Chondrocyte (in vitro differentiated cells): Measurements from ENCODE around the gene CPNE7. TPM values are rescaled to one million over a fixed set of nuclear protein-coding genes. Genes with fewer than 3 reads are reported as not detected.
A peak's percentile ranks its signal among the peaks of the same experiment; 100 is the strongest.

Experiments used
- DNase-seq: peaks from one replicate; pipeline ENCODE4 v3.0.0; 2021; ENCODE audit warnings: mixed read lengths, low spot score
- H3K27ac Mint-ChIP-seq: one replicate; pipeline ENCODE4 v1.8.0; 2021; ENCODE audit warnings: mild to moderate bottlenecking, moderate library complexity, mixed read lengths; ENCODE audit not compliant: unreplicated experiment
- H3K27me3 Mint-ChIP-seq: 2 replicates; pipeline ENCODE4 v1.8.0; 2021; ENCODE audit warnings: low read depth, mixed read lengths
- H3K36me3 Mint-ChIP-seq: 2 replicates; pipeline ENCODE4 v1.8.0; 2021; ENCODE audit warnings: low read depth, mixed read lengths
- H3K4me1 Mint-ChIP-seq: 2 replicates; pipeline ENCODE4 v1.8.0; 2021; ENCODE audit warnings: low read depth, mild to moderate bottlenecking, mixed read lengths
- H3K4me3 Mint-ChIP-seq: one replicate; pipeline ENCODE4 v1.8.0; 2021; ENCODE audit warnings: mild to moderate bottlenecking, moderate library complexity, mixed read lengths; ENCODE audit not compliant: unreplicated experiment
- H3K9me3 Mint-ChIP-seq: 2 replicates; pipeline ENCODE4 v1.8.0; 2021; ENCODE audit warnings: low read depth, mixed read lengths
- CTCF ChIP-seq: fragments of 200-600 bp; sonication (generic); IDR thresholded peaks from 2 replicates; pipeline ENCODE4 v1.5.0; 2021; ENCODE audit warnings: antibody characterized with exemption, mild to moderate bottlenecking, moderate library complexity
- total RNA-seq: library from RNA; stranded (reverse); gene quantifications from 3 replicates; pipeline ENCODE4 v1.2.1, GENCODE V29; 2021

The CPNE7 gene
- total RNA-seq, 1 donor from 2014 or later: 15.5 TPM

- no peak for TF ChIP-seq CTCF
- H3K27me3 Mint-ChIP-seq: no peaks in the 10 kb centered on the region
- H3K4me1 Mint-ChIP-seq: no peaks in the 10 kb centered on the region
- H3K4me3 Mint-ChIP-seq: no peak overlapping the region
- H3K36me3 Mint-ChIP-seq: peaks cover 21% of the 10 kb centered on the region
- no peaks in the 10 kb centered on the region for H3K9me3 Mint-ChIP-seq
- no peak overlapping the region for H3K27ac Mint-ChIP-seq
- no peak for DNase-seq
Observed at GRCh38 chr16:89549007-89549700, 26.4 kb upstream of the CPNE7 start.

- TF ChIP-seq CTCF: no peak
- no peak overlapping the region for H3K4me3 Mint-ChIP-seq
- H3K36me3 Mint-ChIP-seq: peaks cover 20% of the 10 kb centered on the region
- H3K27ac Mint-ChIP-seq: peak overlapping the region; percentile 4
- no peaks in the 10 kb centered on the region for H3K27me3 Mint-ChIP-seq
- DNase-seq: no peak
- H3K9me3 Mint-ChIP-seq: no peaks in the 10 kb centered on the region
- no peaks in the 10 kb centered on the region for H3K4me1 Mint-ChIP-seq
Observed at GRCh38 chr16:89550421-89551007, 25.0 kb upstream of the CPNE7 start.

- no peak for TF ChIP-seq CTCF
- Mint-ChIP-seq H3K9me3 (no peaks in the 10 kb centered on the region), H3K36me3 (peaks cover 21% of the 10 kb centered on the region), H3K4me3 (no peak overlapping the region), H3K4me1 (peaks cover 2% of the 10 kb centered on the region), H3K27me3 (no peaks in the 10 kb centered on the region), H3K27ac (no peak overlapping the region)
- no peak for DNase-seq
Observed at GRCh38 chr16:89552329-89552728, 23.2 kb upstream of the CPNE7 start.

- Mint-ChIP-seq H3K9me3 (no peaks in the 10 kb centered on the region), H3K4me3 (no peak overlapping the region), H3K4me1 (peaks cover 5% of the 10 kb centered on the region), H3K27me3 (no peaks in the 10 kb centered on the region), H3K36me3 (peaks cover 21% of the 10 kb centered on the region), H3K27ac (no peak overlapping the region)
- TF ChIP-seq CTCF: no peak
- DNase-seq: no peak
Observed at GRCh38 chr16:89552913-89553312, 22.6 kb upstream of the CPNE7 start.

- no peak for TF ChIP-seq CTCF
- Mint-ChIP-seq H3K9me3 (no peaks in the 10 kb centered on the region), H3K4me1 (peaks cover 5% of the 10 kb centered on the region), H3K4me3 (no peak overlapping the region), H3K27ac (no peak overlapping the region), H3K27me3 (no peaks in the 10 kb centered on the region), H3K36me3 (peaks cover 15% of the 10 kb centered on the region)
- DNase-seq: no peak
Observed at GRCh38 chr16:89553733-89554132, 21.8 kb upstream of the CPNE7 start.
